ENCODE results near the gene GUCY1B1.

DNA sequence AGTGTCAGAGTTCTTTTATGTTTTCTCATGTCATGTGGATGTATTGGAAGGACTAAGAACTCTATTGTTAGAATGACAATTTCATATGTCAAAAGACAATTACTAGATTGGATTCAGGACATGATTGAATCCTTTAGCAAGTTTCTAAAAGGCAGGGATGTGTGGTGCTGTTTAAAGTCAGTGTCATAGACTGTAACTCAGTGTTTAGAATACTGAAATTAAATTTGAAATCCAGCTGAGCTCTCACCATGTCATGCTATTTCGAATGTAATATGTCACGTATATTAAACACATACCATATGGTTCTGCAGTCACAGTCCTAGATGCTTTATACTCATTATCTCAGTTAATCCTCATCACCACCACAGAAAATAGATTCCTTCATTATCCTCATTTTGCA lies 7.8 kb downstream of the GUCY1B1 start:
- TF ChIP-seq, protein P1, sequence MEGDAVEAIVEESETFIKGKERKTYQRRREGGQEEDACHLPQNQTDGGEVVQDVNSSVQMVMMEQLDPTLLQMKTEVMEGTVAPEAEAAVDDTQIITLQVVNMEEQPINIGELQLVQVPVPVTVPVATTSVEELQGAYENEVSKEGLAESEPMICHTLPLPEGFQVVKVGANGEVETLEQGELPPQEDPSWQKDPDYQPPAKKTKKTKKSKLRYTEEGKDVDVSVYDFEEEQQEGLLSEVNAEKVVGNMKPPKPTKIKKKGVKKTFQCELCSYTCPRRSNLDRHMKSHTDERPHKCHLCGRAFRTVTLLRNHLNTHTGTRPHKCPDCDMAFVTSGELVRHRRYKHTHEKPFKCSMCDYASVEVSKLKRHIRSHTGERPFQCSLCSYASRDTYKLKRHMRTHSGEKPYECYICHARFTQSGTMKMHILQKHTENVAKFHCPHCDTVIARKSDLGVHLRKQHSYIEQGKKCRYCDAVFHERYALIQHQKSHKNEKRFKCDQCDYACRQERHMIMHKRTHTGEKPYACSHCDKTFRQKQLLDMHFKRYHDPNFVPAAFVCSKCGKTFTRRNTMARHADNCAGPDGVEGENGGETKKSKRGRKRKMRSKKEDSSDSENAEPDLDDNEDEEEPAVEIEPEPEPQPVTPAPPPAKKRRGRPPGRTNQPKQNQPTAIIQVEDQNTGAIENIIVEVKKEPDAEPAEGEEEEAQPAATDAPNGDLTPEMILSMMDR (IDR thresholded peaks at IDR 0.05): no peak
- TF ChIP-seq POLR2AphosphoS5 (IDR thresholded peaks at IDR 0.05): no peak
- TF ChIP-seq EP300 (IDR thresholded peaks at IDR 0.05): no peak
